Lower lobe of right lung (tissue), 2 donors: ENCODE measurements around the gene ALDH1A3. TPM values are rescaled to one million over a fixed set of nuclear protein-coding genes. Genes with fewer than 3 reads are reported as not detected.

Experiments
- ATAC-seq, 2 donors: fragments of 200-7000 bp; cut with Tn5 transposase; one replicate each; pipeline ENCODE4 v1.9.1; 2020 to 2022; ENCODE audit warnings: mild to moderate bottlenecking in 2 of 2, moderate library complexity in 2 of 2
- DNase-seq: peaks from one replicate; pipeline ENCODE4 v3.0.0-alpha.2; 2020
- H3K27ac ChIP-seq: fragments of 200-600 bp; one replicate; pipeline ENCODE4 v1.8.0; 2022
- H3K27me3 ChIP-seq: fragments of 200-600 bp; one replicate; pipeline ENCODE4 v1.8.0; 2022; ENCODE audit warnings: low read depth
- H3K36me3 ChIP-seq: fragments of 200-600 bp; one replicate; pipeline ENCODE4 v1.8.0; 2022; ENCODE audit warnings: mild to moderate bottlenecking
- H3K4me1 ChIP-seq: fragments of 200-600 bp; one replicate; pipeline ENCODE4 v1.8.0; 2022
- H3K4me3 ChIP-seq: fragments of 200-600 bp; one replicate; pipeline ENCODE4 v1.8.0; 2022; ENCODE audit warnings: mild to moderate bottlenecking
- H3K9me3 ChIP-seq: fragments of 200-600 bp; one replicate; pipeline ENCODE4 v1.8.0; 2022
- intact Hi-C: fragments of 100-400 bp; cut with DNase I; formaldehyde crosslinking; loops from one replicate; pipeline ENCODE4 v1.11.0; 2022
- total RNA-seq: library from RNA; stranded (reverse); fragmentation: NEBNext Ultra II Directional; extraction: Animal tissue kit (Norgen Biotek cat#: 25700); gene quantifications from one replicate; pipeline ENCODE4 v1.2.1, GENCODE V29; 2021
- TF ChIP-seq, protein P1 (sequence below): fragments of 200-600 bp; IDR thresholded peaks from one replicate; pipeline ENCODE4 v1.8.0; 2022; ENCODE audit warnings: antibody characterized with exemption, mild to moderate bottlenecking
- donor health status: DM: no; HTN: yes; CAD: no; lungs with severe emphysema.

The ALDH1A3 gene
- total RNA-seq, 1 donor from 2014 or later, result 9.7 TPM

DNA sequence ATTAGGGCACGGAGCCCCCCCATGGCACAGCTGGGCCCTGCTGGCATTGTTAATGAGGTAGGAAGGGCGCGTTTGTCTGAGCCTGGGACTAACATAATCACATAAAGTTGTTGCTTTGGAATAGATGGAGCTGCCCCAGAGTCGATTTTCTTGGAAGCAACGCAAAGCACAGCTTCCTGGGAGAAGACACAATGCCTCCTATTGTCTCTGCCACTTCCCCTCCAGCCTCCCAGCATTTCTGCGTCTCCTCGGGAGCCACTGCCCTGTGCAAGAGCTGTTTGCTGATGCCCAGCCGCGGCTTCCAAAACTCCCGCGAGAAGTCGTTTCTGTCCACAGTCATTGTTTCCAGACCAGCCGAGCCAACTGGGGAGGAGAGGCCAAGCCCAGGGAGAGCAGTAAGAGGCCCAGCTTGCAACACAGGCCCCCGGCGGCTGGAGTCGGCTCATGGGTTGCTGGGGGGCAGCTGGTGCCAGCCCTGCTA, 18.1 kb upstream of the ALDH1A3 start:
- no peak overlapping the region for H3K27ac ChIP-seq
- TF ChIP-seq, protein P1, sequence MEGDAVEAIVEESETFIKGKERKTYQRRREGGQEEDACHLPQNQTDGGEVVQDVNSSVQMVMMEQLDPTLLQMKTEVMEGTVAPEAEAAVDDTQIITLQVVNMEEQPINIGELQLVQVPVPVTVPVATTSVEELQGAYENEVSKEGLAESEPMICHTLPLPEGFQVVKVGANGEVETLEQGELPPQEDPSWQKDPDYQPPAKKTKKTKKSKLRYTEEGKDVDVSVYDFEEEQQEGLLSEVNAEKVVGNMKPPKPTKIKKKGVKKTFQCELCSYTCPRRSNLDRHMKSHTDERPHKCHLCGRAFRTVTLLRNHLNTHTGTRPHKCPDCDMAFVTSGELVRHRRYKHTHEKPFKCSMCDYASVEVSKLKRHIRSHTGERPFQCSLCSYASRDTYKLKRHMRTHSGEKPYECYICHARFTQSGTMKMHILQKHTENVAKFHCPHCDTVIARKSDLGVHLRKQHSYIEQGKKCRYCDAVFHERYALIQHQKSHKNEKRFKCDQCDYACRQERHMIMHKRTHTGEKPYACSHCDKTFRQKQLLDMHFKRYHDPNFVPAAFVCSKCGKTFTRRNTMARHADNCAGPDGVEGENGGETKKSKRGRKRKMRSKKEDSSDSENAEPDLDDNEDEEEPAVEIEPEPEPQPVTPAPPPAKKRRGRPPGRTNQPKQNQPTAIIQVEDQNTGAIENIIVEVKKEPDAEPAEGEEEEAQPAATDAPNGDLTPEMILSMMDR, result no peak
- no peak for DNase-seq
- no peaks in the 10 kb centered on the region for H3K9me3 ChIP-seq
- no peaks in the 10 kb centered on the region for H3K27me3 ChIP-seq
- no peak for ATAC-seq
- intact Hi-C loops, result no loop called here
- H3K36me3 ChIP-seq, result no peaks in the 10 kb centered on the region
- no peaks in the 10 kb centered on the region for H3K4me1 ChIP-seq
- no peak overlapping the region for H3K4me3 ChIP-seq

DNA sequence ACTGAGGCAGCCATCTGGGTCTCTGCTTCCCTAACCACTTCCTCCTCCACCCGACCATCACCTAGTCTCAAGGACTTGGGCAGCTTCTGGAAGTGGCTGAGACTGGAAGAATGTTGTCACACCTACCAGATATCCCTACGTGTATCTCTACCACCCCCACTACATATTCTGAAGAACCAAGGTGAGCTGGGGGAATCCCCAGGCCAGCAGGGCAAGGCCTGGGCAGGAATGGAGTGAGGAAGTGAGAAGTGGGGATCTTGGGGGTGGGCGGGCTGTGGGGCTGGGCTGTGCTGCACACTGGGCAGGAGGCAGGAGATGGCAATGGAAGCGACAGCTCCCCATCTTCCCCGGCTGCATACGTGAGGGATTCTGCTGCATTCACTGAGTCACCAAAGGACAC, 17.5 kb upstream of the ALDH1A3 start:
- TF ChIP-seq, protein P1, result no peak
- intact Hi-C loops, result no loop called here
- Histone ChIP-seq H3K4me3 (no peak overlapping the region), H3K4me1 (no peaks in the 10 kb centered on the region), H3K27me3 (no peaks in the 10 kb centered on the region), H3K27ac (no peak overlapping the region), H3K36me3 (no peaks in the 10 kb centered on the region), H3K9me3 (no peaks in the 10 kb centered on the region)
- no peak for DNase-seq
- no peak for ATAC-seq

DNA sequence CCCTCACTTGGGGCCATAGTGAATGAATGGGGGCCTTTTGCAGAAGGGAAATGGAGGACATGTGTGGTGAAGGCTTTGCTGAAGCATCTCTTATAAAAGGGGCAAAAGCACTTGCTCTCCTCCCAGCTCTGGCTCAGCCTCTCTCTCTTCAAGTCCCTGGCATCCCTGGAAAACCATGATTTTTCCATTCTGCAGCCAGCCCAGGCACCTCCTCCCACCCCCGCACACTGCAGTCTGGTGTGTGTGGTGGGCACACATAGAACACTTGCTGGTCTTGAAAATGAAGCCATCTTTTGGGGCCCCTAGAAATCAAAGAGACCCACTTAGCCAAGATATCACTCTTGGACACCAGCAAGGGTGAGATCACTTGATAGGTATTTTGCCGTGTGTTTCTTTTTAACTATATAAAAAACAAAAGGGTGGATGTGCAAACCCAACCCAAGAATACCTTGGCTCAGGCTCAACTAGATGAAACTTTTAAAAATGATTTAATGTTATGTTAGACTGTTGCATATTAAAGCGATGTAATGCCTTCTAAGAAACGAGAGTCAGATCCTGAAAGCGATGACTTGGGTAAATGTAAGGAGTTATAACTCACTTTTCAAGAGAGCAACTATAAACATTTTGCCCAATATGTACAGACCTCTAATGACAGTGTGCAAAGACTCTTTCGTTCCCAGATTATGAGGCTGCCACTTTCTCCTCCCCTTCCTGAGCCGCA, 16.4 kb upstream of the ALDH1A3 start:
- no peaks in the 10 kb centered on the region for H3K27me3 ChIP-seq
- H3K9me3 ChIP-seq, result no peaks in the 10 kb centered on the region
- DNase-seq, result no peak
- no peaks in the 10 kb centered on the region for H3K4me1 ChIP-seq
- no peak overlapping the region for H3K27ac ChIP-seq
- no peaks in the 10 kb centered on the region for H3K36me3 ChIP-seq
- TF ChIP-seq, protein P1, result no peak
- no peak for ATAC-seq
- intact Hi-C loops, result no loop called here
- no peak overlapping the region for H3K4me3 ChIP-seq

DNA sequence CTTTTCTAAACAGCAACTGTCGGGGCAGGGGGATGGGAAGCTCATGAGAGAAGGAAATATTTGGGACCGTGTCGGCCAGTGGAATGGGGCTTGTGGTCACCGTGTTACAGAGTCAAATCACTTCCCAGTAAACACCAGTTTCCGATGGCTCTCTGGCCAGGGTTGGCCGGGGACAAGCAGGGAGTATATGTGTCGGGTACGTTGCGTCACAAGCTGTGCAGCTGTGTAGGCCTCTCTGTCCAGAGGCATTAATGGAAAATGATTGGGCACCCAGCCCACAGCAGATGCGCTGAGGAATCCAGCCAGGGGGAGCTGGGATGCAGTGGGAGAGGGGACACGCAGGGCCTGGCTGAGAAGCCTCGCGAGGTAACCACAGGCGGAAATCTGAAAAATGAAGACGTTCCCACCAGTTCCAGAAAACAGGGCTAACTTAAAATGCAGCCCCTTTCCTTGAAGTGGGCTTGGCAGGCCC, 15.8 kb upstream of the ALDH1A3 start:
- H3K4me3 ChIP-seq, result no peak overlapping the region
- DNase-seq (no peak), ATAC-seq (peak; percentile 30 to 51)
- H3K36me3 ChIP-seq, result no peaks in the 10 kb centered on the region
- no peaks in the 10 kb centered on the region for H3K9me3 ChIP-seq
- intact Hi-C loops, result no loop called here
- H3K27ac ChIP-seq, result no peak overlapping the region
- H3K27me3 ChIP-seq, result no peaks in the 10 kb centered on the region
- TF ChIP-seq, protein P1, result no peak
- H3K4me1 ChIP-seq, result no peaks in the 10 kb centered on the region

DNA sequence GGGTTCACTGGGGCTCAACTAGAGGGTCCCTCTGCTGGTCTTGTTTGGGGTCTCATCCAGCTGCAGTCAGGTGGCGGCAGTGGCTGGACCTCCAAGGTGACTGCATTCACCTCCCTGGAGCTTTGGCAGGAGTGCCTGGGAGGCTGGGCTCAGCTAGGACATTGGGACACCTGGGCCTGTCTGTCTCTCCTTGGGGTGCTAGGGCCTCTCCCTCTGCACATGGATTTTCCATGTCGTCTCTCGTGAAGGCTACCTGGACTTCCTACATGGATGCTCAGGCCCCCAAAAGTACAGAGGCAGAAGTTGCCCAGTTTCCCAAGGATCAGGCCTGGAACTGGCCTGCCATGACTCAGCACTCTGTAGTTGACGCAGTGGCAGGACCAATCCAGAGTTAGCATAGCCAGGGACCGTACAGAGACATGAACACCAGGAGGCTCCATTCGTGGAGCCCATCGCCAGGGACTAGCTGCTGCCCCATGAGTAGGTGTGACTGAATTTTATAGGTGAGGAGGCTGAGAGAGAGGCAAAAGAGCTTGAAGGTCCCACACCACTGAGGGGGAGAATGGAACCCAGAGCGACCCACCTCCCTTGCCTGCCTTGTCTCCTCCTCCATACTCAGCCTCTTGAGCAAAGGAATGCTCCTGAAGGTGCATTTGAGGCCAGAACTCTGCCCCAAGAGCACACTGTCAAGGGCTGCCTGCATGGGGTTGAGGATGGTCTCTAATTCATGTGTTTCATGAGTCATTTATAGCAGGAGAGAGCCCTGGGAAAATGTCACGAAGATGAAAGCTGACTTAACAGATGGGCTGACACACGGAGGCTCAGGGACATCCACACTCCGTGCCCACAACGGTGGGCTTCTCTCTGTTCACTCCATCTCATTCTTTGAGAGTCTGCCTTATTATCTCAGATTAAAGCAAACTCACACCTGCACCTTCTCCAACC, 13.0 kb upstream of the ALDH1A3 start:
- H3K4me3 ChIP-seq, result no peak overlapping the region
- H3K27me3 ChIP-seq, result no peaks in the 10 kb centered on the region
- intact Hi-C loops, result no loop called here
- H3K27ac ChIP-seq, result no peak overlapping the region
- H3K9me3 ChIP-seq, result no peaks in the 10 kb centered on the region
- ATAC-seq, result no peak
- no peak for DNase-seq
- TF ChIP-seq, protein P1, result no peak
- H3K36me3 ChIP-seq, result no peaks in the 10 kb centered on the region
- H3K4me1 ChIP-seq, result no peaks in the 10 kb centered on the region
